ENCODE data around the gene PGRMC2. TPM values are rescaled to one million over a fixed set of nuclear protein-coding genes. Genes with fewer than 3 reads are reported as not detected.

Gene PGRMC2
- total RNA-seq, 1 donor from 2014 or later: 28.3 TPM

- CTCF ChIA-PET: interaction anchor here (1.2 kb wide), 1 partner anchor 129 kb away, joined by 3 read pairs; no protein-coding TSS in a partner anchor
- H3K9me3 Mint-ChIP-seq: no peaks in the 10 kb centered on the region
Observed at GRCh38 chr4:128320656-128321055, 33.0 kb upstream of the PGRMC2 start.

GRCh38 chr4:128315756-128316520 is 28.3 kb upstream of the PGRMC2 start:
- ChIA-PET CTCF (no interaction called here), POLR2A (no interaction called here)
- no peak for ATAC-seq (ENCODE audit: low read depth)

More at GRCh38 chr4:128320656-128321055, 33.0 kb upstream of the PGRMC2 start:
- no peak overlapping the region for H3K27ac Mint-ChIP-seq
- H3K4me1 Mint-ChIP-seq: no peaks in the 10 kb centered on the region
- H3K27me3 Mint-ChIP-seq: no peaks in the 10 kb centered on the region
- H3K36me3 Mint-ChIP-seq (ENCODE audit: low read depth): peaks cover 10% of the 10 kb centered on the region
- TF ChIP-seq CTCF (IDR thresholded peaks at IDR 0.05): no peak
- no peak overlapping the region for H3K4me3 Mint-ChIP-seq
- DNase-seq: no peak
- ATAC-seq (ENCODE audit: low read depth): no peak
- intact Hi-C loops (cut with micrococcal nuclease): no loop called here
- POLR2A ChIA-PET: no interaction called here

GRCh38 chr4:128311659-128312403 is 24.2 kb upstream of the PGRMC2 start:
- peaks cover 20% of the 10 kb centered on the region for H3K36me3 Mint-ChIP-seq (ENCODE audit: low read depth)
- CTCF ChIA-PET: no interaction called here
- POLR2A ChIA-PET: no interaction called here

More at GRCh38 chr4:128315756-128316520, 28.3 kb upstream of the PGRMC2 start:
- TF ChIP-seq CTCF (IDR thresholded peaks at IDR 0.05): no peak
- Mint-ChIP-seq H3K27me3 (no peaks in the 10 kb centered on the region), H3K36me3 (ENCODE audit: low read depth) (peaks cover 18% of the 10 kb centered on the region), H3K4me3 (no peak overlapping the region), H3K27ac (no peak overlapping the region), H3K9me3 (no peaks in the 10 kb centered on the region), H3K4me1 (no peaks in the 10 kb centered on the region)
- DNase-seq: no peak
- intact Hi-C loops (cut with micrococcal nuclease): no loop called here

GRCh38 chr4:128310266-128310697 is 22.7 kb upstream of the PGRMC2 start:
- no peak for TF ChIP-seq CTCF (IDR thresholded peaks at IDR 0.05)
- ATAC-seq (ENCODE audit: low read depth): no peak
- ChIA-PET POLR2A (no interaction called here), CTCF (no interaction called here)
- no peaks in the 10 kb centered on the region for H3K27me3 Mint-ChIP-seq
- H3K4me1 Mint-ChIP-seq: no peaks in the 10 kb centered on the region
- H3K4me3 Mint-ChIP-seq: no peak overlapping the region
- DNase-seq: no peak
- H3K36me3 Mint-ChIP-seq (ENCODE audit: low read depth): peaks cover 11% of the 10 kb centered on the region
- intact Hi-C loops (cut with micrococcal nuclease): no loop called here
- H3K27ac Mint-ChIP-seq: no peak overlapping the region
- H3K9me3 Mint-ChIP-seq: no peaks in the 10 kb centered on the region

More at GRCh38 chr4:128311659-128312403, 24.2 kb upstream of the PGRMC2 start:
- intact Hi-C loops (cut with micrococcal nuclease): no loop called here
- no peaks in the 10 kb centered on the region for H3K9me3 Mint-ChIP-seq
- no peak for TF ChIP-seq CTCF (IDR thresholded peaks at IDR 0.05)
- H3K27ac Mint-ChIP-seq: no peak overlapping the region
- no peaks in the 10 kb centered on the region for H3K4me1 Mint-ChIP-seq
- no peak for DNase-seq
- H3K27me3 Mint-ChIP-seq: no peaks in the 10 kb centered on the region
- H3K4me3 Mint-ChIP-seq: no peak overlapping the region
- ATAC-seq (ENCODE audit: low read depth): no peak

GRCh38 chr4:128309585-128309984 is 22.0 kb upstream of the PGRMC2 start:
- TF ChIP-seq CTCF (IDR thresholded peaks at IDR 0.05): no peak

More at GRCh38 chr4:128309585-128309984, 22.0 kb upstream of the PGRMC2 start:
- H3K27me3 Mint-ChIP-seq: no peaks in the 10 kb centered on the region
- ATAC-seq (ENCODE audit: low read depth) (no peak), DNase-seq (no peak)
- H3K4me1 Mint-ChIP-seq: no peaks in the 10 kb centered on the region
- H3K36me3 Mint-ChIP-seq (ENCODE audit: low read depth): peaks cover 9% of the 10 kb centered on the region
- ChIA-PET CTCF (no interaction called here), POLR2A (no interaction called here)
- H3K4me3 Mint-ChIP-seq: no peak overlapping the region
- intact Hi-C loops (cut with micrococcal nuclease): no loop called here
- H3K9me3 Mint-ChIP-seq: no peaks in the 10 kb centered on the region
- no peak overlapping the region for H3K27ac Mint-ChIP-seq

Data from activated B cell treated with CpG ODN at 0.5 μM for 24 hours (primary cell).